ENCODE measurements around the gene TMTC2. TPM values are rescaled to one million over a fixed set of nuclear protein-coding genes. Genes with fewer than 3 reads are reported as not detected.

Gene TMTC2
- total and polyA plus RNA-seq, 2 donors (not counting 3 experiments of a cell fraction or from before 2014, with no cell fraction given) = 4.1 to 7.8 TPM

- FAIRE-seq = no peak
- Histone ChIP-seq H3K4me3 (replicated peaks in 1 of 3; ENCODE audit: insufficient read depth in 1 of 3, low read depth in 1 of 3, low read length in 3 of 3) (no peak overlapping the region), H3K9ac (replicated peaks; ENCODE audit: extremely low read depth, insufficient read depth, low read length) (no peak overlapping the region), H3K79me2 (ENCODE audit: control insufficient read depth, insufficient read depth, low read length) (no peaks in the 10 kb centered on the region), H3K4me2 (ENCODE audit: insufficient read depth, low read length) (no peak overlapping the region), H3K27me3 (ENCODE audit: control insufficient read depth in 2 of 2, insufficient read depth in 2 of 2, low read length in 2 of 2) (no peaks in the 10 kb centered on the region), H3K9me1 (replicated peaks; ENCODE audit: control insufficient read depth, extremely low read depth, insufficient read depth, low read length) (no peaks in the 10 kb centered on the region), H3K36me3 (ENCODE audit: control insufficient read depth in 2 of 2, extremely low read depth in 1 of 2, insufficient read depth in 2 of 2, low read length in 2 of 2) (no peaks in the 10 kb centered on the region), H2AFZ (ENCODE audit: low read depth, low read length) (no peak overlapping the region), H3K9me3 (replicated peaks; ENCODE audit: control insufficient read depth, insufficient read depth, low read length) (no peaks in the 10 kb centered on the region), H3K4me1 (ENCODE audit: control insufficient read depth, extremely low read depth, insufficient read depth, low read length) (peaks cover 8% of the 10 kb centered on the region), H4K20me1 (replicated peaks; ENCODE audit: control insufficient read depth, extremely low read depth, insufficient read depth, low read length) (no peaks in the 10 kb centered on the region), H3K27ac (ENCODE audit: insufficient read depth, low read depth, low read length) (no peak overlapping the region)
- DNase-seq (ENCODE audit: low read depth, low spot score) = no peak
- no TSS peak for BruUV-seq (replicated peaks)
- intact Hi-C loops (cut with micrococcal nuclease) (no loop called here), dilution Hi-C loops (cut with MboI; ENCODE audit: extremely low pct_ligation_motif_present, low sequenced_read_pairs) (no loop called here)
- POLR2A ChIA-PET = no interaction called here
- no peak for TF ChIP-seq MYC (IDR thresholded peaks at IDR 0.05; ENCODE audit: low read depth, low read length)
- TF ChIP-seq POLR2A (IDR thresholded peaks at IDR 0.05; ENCODE audit: low read depth, low read length) = no peak
- no peak for TF ChIP-seq POLR2AphosphoS5 (IDR thresholded peaks at IDR 0.05; ENCODE audit: insufficient read depth, low read depth, low read length)
- TF ChIP-seq EZH2 (IDR thresholded peaks at IDR 0.05; ENCODE audit: borderline replicate concordance, low read depth, low read length, severe bottlenecking) = no peak
- no peak for TF ChIP-seq FOS (IDR thresholded peaks at IDR 0.05; ENCODE audit: borderline replicate concordance, insufficient read depth, low read length)
- no peak for TF ChIP-seq CTCF (IDR thresholded peaks at IDR 0.05; ENCODE audit: extremely low read depth in 1 of 2, insufficient read depth in 1 of 2, low read depth in 1 of 2, low read length in 2 of 2)
- TF ChIP-seq GATA2 (IDR thresholded peaks at IDR 0.05; ENCODE audit: insufficient read depth, insufficient read length, low read depth, low read length) = no peak
- TF ChIP-seq JUN (IDR thresholded peaks at IDR 0.05; ENCODE audit: borderline replicate concordance, insufficient read depth, insufficient read length, low read depth) = no peak
- no peak for TF ChIP-seq MAX (IDR thresholded peaks at IDR 0.05; ENCODE audit: insufficient read depth, insufficient read length)
- CTCF ChIA-PET = no interaction called here
Observed at GRCh38 chr12:82961835-82962234, 275.1 kb downstream of the TMTC2 start.
